MV-4-11 (cell line): Measurements from ENCODE around the gene SOX18.

Experiments
- DNase-seq: peaks from one replicate; lab custom pipeline; 2025; lab: John Stamatoyannopoulos, UW

SOX18 gene

GRCh38 chr20:64068386-64069208 lies 19.2 kb upstream of the SOX18 start:
- no peak for DNase-seq

GRCh38 chr20:64067733-64068307 lies 18.4 kb upstream of the SOX18 start:
- no peak for DNase-seq

- no peak for DNase-seq
These were observed 17.7 kb upstream of the SOX18 start for GRCh38 chr20:64067005-64067632.

- DNase-seq, result peak; percentile 85
These were observed 16.5 kb upstream of the SOX18 start for GRCh38 chr20:64065974-64066343.

- DNase-seq, result no peak
These were observed 15.9 kb upstream of the SOX18 start for GRCh38 chr20:64065062-64065973.

GRCh38 chr20:64064145-64064698 lies 14.8 kb upstream of the SOX18 start:
- no peak for DNase-seq

- DNase-seq, result no peak
These were observed 14.1 kb upstream of the SOX18 start for GRCh38 chr20:64063389-64064144.

GRCh38 chr20:64062596-64063388 lies 13.4 kb upstream of the SOX18 start, which contains the start of gene TCEA2:
Gene TCEA2 (plus strand): TSS chr20:64063198. CDS start chr20:64063313, 115 bp downstream.
- DNase-seq, result peak; percentile 93

- DNase-seq, result no peak
These were observed 12.8 kb upstream of the SOX18 start for GRCh38 chr20:64062276-64062595.

- no peak for DNase-seq
These were observed 9.1 kb upstream of the SOX18 start for GRCh38 chr20:64058536-64058935.

GRCh38 chr20:64057628-64058498 lies 8.4 kb upstream of the SOX18 start:
- DNase-seq, result peak; percentile 33

GRCh38 chr20:64056889-64057627 lies 7.6 kb upstream of the SOX18 start:
- peak; percentile 55 for DNase-seq

GRCh38 chr20:64056639-64056888 lies 7.1 kb upstream of the SOX18 start:
- no peak for DNase-seq

GRCh38 chr20:64055893-64056638 lies 6.6 kb upstream of the SOX18 start:
- DNase-seq, result peak; percentile 25

- no peak for DNase-seq
These were observed 6.0 kb upstream of the SOX18 start for GRCh38 chr20:64055396-64055892.

GRCh38 chr20:64053841-64054661 lies 4.6 kb upstream of the SOX18 start:
- DNase-seq, result peak; percentile 30
